PC-9 (cell line): ENCODE measurements around the gene SPECC1L. TPM values are rescaled to one million over a fixed set of nuclear protein-coding genes. Genes with fewer than 3 reads are reported as not detected.

Experiments
- BruUV-seq: library from RNA; stranded (reverse); fragments of 400-500 nt; replicated peaks from 2 replicates; lab custom pipeline; 2021; lab: Mats Ljungman, UMichigan
- CTCF ChIA-PET: fragments of 300-600 bp; sonication (Branson Sonifier 250); formaldehyde crosslinking; loops from one replicate; lab custom pipeline; 2022; ENCODE audit warnings: antibody characterized with exemption; lab: Charles Lee
- POLR2A ChIA-PET: fragments of 300-600 bp; sonication (Branson Sonifier 250); formaldehyde crosslinking; loops from one replicate; lab custom pipeline; 2022; ENCODE audit warnings: antibody characterized with exemption; ENCODE audit not compliant: unreplicated experiment; lab: Charles Lee
- DNase-seq, 2 experiments: peaks; one replicate each; pipeline versions ENCODE4 v3.0.0 to v3.0.0-alpha.2; 2015 to 2022; ENCODE audit warnings: mixed read lengths in 1 of 2
- H2AFZ ChIP-seq: fragments of 200-600 bp; sonication (generic); 2 replicates; pipeline ENCODE4 v1.8.1; 2017; ENCODE audit warnings: antibody characterized with exemption
- H3F3A ChIP-seq: fragments of 200-600 bp; sonication (generic); 2 replicates; pipeline ENCODE4 v1.8.1; 2017; ENCODE audit warnings: antibody characterized with exemption, mild to moderate bottlenecking, low read depth; ENCODE audit not compliant: insufficient read depth
- H3K27ac ChIP-seq: fragments of 200-600 bp; sonication (generic); 2 replicates; pipeline ENCODE4 v1.6.1; 2016; ENCODE audit warnings: mixed run types
- H3K27me3 ChIP-seq: fragments of 200-600 bp; sonication (generic); 2 replicates; pipeline ENCODE4 v1.6.1; 2016; ENCODE audit warnings: low read depth, mixed run types; ENCODE audit not compliant: insufficient read depth
- H3K36me3 ChIP-seq: fragments of 200-600 bp; sonication (generic); 2 replicates; pipeline ENCODE4 v1.6.1; 2016; ENCODE audit warnings: low read depth, mixed run types
- H3K4me1 ChIP-seq: fragments of 200-600 bp; sonication (generic); replicated peaks from 2 replicates; pipeline ENCODE4 v1.6.1; 2016; ENCODE audit warnings: mixed run types; ENCODE audit not compliant: insufficient read depth
- H3K4me2 ChIP-seq: fragments of 200-600 bp; sonication (generic); 2 replicates; pipeline ENCODE4 v1.6.1; 2017; ENCODE audit warnings: mixed run types
- H3K4me3 ChIP-seq: fragments of 200-600 bp; sonication (generic); 2 replicates; pipeline ENCODE4 v1.6.1; 2016; ENCODE audit warnings: mixed run types
- H3K79me2 ChIP-seq: fragments of 200-600 bp; sonication (generic); 2 replicates; pipeline ENCODE4 v1.6.1; 2017; ENCODE audit warnings: low read depth, mixed run types
- H3K9me2 ChIP-seq: fragments of 200-600 bp; sonication (generic); 2 replicates; pipeline ENCODE4 v1.8.1; 2017; ENCODE audit warnings: mild to moderate bottlenecking; ENCODE audit not compliant: insufficient read depth
- H3K9me3 ChIP-seq: fragments of 200-600 bp; sonication (generic); 2 replicates; pipeline ENCODE4 v1.8.1; 2016; ENCODE audit warnings: low read depth; ENCODE audit not compliant: insufficient read depth
- H4K20me1 ChIP-seq: fragments of 200-600 bp; sonication (generic); 2 replicates; pipeline ENCODE4 v1.8.1; 2017; ENCODE audit not compliant: insufficient read depth
- CTCF ChIP-seq: fragments of 200-600 bp; sonication (generic); conservative IDR thresholded peaks from 2 replicates; pipeline ENCODE4 v1.6.1; 2017; ENCODE audit warnings: mixed run types, antibody characterized with exemption, mild to moderate bottlenecking, moderate library complexity
- EZH2 ChIP-seq: fragments of 200-600 bp; sonication (generic); IDR thresholded peaks from 2 replicates; pipeline ENCODE4 v1.8.0; 2017; ENCODE audit warnings: antibody characterized with exemption, low read depth
- intact Hi-C: fragments of 100-400 bp; cut with micrococcal nuclease; formaldehyde crosslinking; loops from one replicate; pipeline ENCODE4 v1.10.0; 2022; ENCODE audit not compliant: unreplicated experiment
- total RNA-seq: library from RNA; stranded (reverse); gene quantifications from 2 replicates; pipeline ENCODE4 v1.2.3, GENCODE V29; 2021

Gene SPECC1L
- total RNA-seq, 1 experiment from 2014 or later = 38.9 TPM

GRCh38 chr22:24339452-24339747 is 68.8 kb downstream of the SPECC1L start:
- TF ChIP-seq CTCF (no peak), EZH2 (no peak)
- CTCF ChIA-PET = no interaction called here
- H3K9me3 ChIP-seq = no peaks in the 10 kb centered on the region
- H3K79me2 ChIP-seq = no peaks in the 10 kb centered on the region
- peaks cover 29% of the 10 kb centered on the region for H3F3A ChIP-seq
- peaks cover 25% of the 10 kb centered on the region for H3K36me3 ChIP-seq
- DNase-seq = no peak
- H3K9me2 ChIP-seq = no peaks in the 10 kb centered on the region
- H2AFZ ChIP-seq = no peak overlapping the region
- BruUV-seq = no TSS peak
- H3K27ac ChIP-seq = peak overlapping the region; percentile 54
- POLR2A ChIA-PET = no interaction called here
- peaks cover 28% of the 10 kb centered on the region for H3K4me1 ChIP-seq
- H3K27me3 ChIP-seq = no peaks in the 10 kb centered on the region
- intact Hi-C loops = no loop called here
- 0 out of 2 replicates have a peak, but pooled peaks cover 10% of the 10 kb centered on the region for H4K20me1 ChIP-seq
- peak overlapping the region; percentile 63 for H3K4me2 ChIP-seq
- no peak overlapping the region for H3K4me3 ChIP-seq

- DNase-seq = no peak
- H3K4me1 ChIP-seq = peaks cover 28% of the 10 kb centered on the region
- intact Hi-C loops = no loop called here
- no peak for TF ChIP-seq CTCF
- no peak for TF ChIP-seq EZH2
- H3K4me2 ChIP-seq = no peak overlapping the region
- POLR2A ChIA-PET = interaction anchor here (0.6 kb wide), 1 partner anchor 589 kb away, joined by 3 read pairs; no protein-coding TSS in a partner anchor
- H3K9me2 ChIP-seq = no peaks in the 10 kb centered on the region
- no peak overlapping the region for H3K4me3 ChIP-seq
- no peaks in the 10 kb centered on the region for H3K27me3 ChIP-seq
- peaks cover 29% of the 10 kb centered on the region for H3F3A ChIP-seq
- no TSS peak for BruUV-seq
- no peak overlapping the region for H2AFZ ChIP-seq
- CTCF ChIA-PET = no interaction called here
- H3K9me3 ChIP-seq = no peaks in the 10 kb centered on the region
- H4K20me1 ChIP-seq = 0 out of 2 replicates have a peak, but pooled peaks cover 10% of the 10 kb centered on the region
- no peaks in the 10 kb centered on the region for H3K79me2 ChIP-seq
- peaks cover 34% of the 10 kb centered on the region for H3K36me3 ChIP-seq
- H3K27ac ChIP-seq = no peak overlapping the region
These were observed 71.0 kb downstream of the SPECC1L start for GRCh38 chr22:24341627-24342026.

GRCh38 chr22:24350627-24351026 is 80.0 kb downstream of the SPECC1L start:
- Histone ChIP-seq H4K20me1 (no peaks in the 10 kb centered on the region), H3F3A (peaks cover 5% of the 10 kb centered on the region; the same call in 1 of the 2 replicates), H3K9me2 (no peaks in the 10 kb centered on the region), H3K27ac (no peak overlapping the region), H3K27me3 (no peaks in the 10 kb centered on the region), H3K36me3 (peaks cover 30% of the 10 kb centered on the region), H3K79me2 (no peaks in the 10 kb centered on the region), H3K9me3 (peaks cover 3% of the 10 kb centered on the region; the same call in 1 of the 2 replicates), H3K4me1 (no peaks in the 10 kb centered on the region), H3K4me2 (no peak overlapping the region), H2AFZ (no peak overlapping the region), H3K4me3 (no peak overlapping the region)
- intact Hi-C loops = no loop called here
- no peak for DNase-seq
- TF ChIP-seq EZH2 (no peak), CTCF (no peak)
- no TSS peak for BruUV-seq
- ChIA-PET CTCF (no interaction called here), POLR2A (no interaction called here)
